Trophoblast cell (in vitro differentiated cells and primary cell): ENCODE results near the gene B3GNT4.

ENCODE experiments used
- DNase-seq, 2 donors: peaks; one replicate each; pipeline ENCODE4 v3.0.0-alpha.2; 2016
- H2AFZ ChIP-seq: 2 replicates; pipeline ENCODE4 v1.6.1; 2013; ENCODE audit warnings: low read length, moderate library complexity, mild to moderate bottlenecking; ENCODE audit not compliant: insufficient read depth, poor library complexity
- H2AK5ac ChIP-seq: 2 replicates; pipeline ENCODE4 v1.6.1; 2013; ENCODE audit warnings: mild to moderate bottlenecking, low read length
- H2BK120ac ChIP-seq: 2 replicates; pipeline ENCODE4 v1.6.1; 2013; ENCODE audit warnings: low read length, mild to moderate bottlenecking, moderate library complexity; ENCODE audit not compliant: insufficient read depth, poor library complexity
- H2BK12ac ChIP-seq: 2 replicates; pipeline ENCODE4 v1.6.1; 2013; ENCODE audit warnings: mild to moderate bottlenecking, low read length, moderate library complexity
- H2BK5ac ChIP-seq: 2 replicates; pipeline ENCODE4 v1.6.1; 2013; ENCODE audit warnings: low read length, low read depth, moderate library complexity, mild to moderate bottlenecking; ENCODE audit not compliant: poor library complexity
- H3K14ac ChIP-seq: 2 replicates; pipeline ENCODE4 v1.6.1; 2013; ENCODE audit warnings: mild to moderate bottlenecking, low read length
- H3K18ac ChIP-seq: 2 replicates; pipeline ENCODE4 v1.6.1; 2013; ENCODE audit warnings: mild to moderate bottlenecking, low read length
- H3K23ac ChIP-seq: 2 replicates; pipeline ENCODE4 v1.6.1; 2013; ENCODE audit warnings: low read length
- H3K27ac ChIP-seq: 2 replicates; pipeline ENCODE4 v1.5.1; 2013; ENCODE audit warnings: low read depth, mild to moderate bottlenecking, inconsistent platforms, low read length, moderate library complexity
- H3K27me3 ChIP-seq: 2 replicates; pipeline ENCODE4 v1.6.1; 2013; ENCODE audit warnings: inconsistent platforms, mild to moderate bottlenecking, low read length, moderate library complexity; ENCODE audit not compliant: insufficient read depth
- H3K36me3 ChIP-seq, 2 experiments: 1 replicate in 1 of 2; 2 replicates in 1 of 2; pipeline ENCODE4 v1.6.1; 2013; ENCODE audit warnings: low read length in 2 of 2, mild to moderate bottlenecking in 2 of 2, moderate library complexity in 1 of 2; ENCODE audit not compliant: insufficient read depth in 2 of 2, control insufficient read depth in 1 of 2
- H3K4ac ChIP-seq: 2 replicates; pipeline ENCODE4 v1.6.1; 2013; ENCODE audit warnings: low read depth, mild to moderate bottlenecking, low read length, moderate library complexity
- H3K4me1 ChIP-seq, 2 experiments: 1 replicate in 1 of 2; 2 replicates in 1 of 2; pipeline ENCODE4 v1.6.1; 2013; ENCODE audit warnings: low read length in 2 of 2, mild to moderate bottlenecking in 2 of 2, moderate library complexity in 1 of 2; ENCODE audit not compliant: insufficient read depth in 2 of 2, control insufficient read depth in 1 of 2
- H3K4me2 ChIP-seq: 2 replicates; pipeline ENCODE4 v1.6.1; 2013; ENCODE audit warnings: inconsistent platforms, mild to moderate bottlenecking, low read length, moderate library complexity
- H3K4me3 ChIP-seq: 2 replicates; pipeline ENCODE4 v1.5.1; 2013; ENCODE audit warnings: mild to moderate bottlenecking, low read depth, low read length, inconsistent platforms
- H3K79me1 ChIP-seq: one replicate; pipeline ENCODE4 v1.6.1; 2013; ENCODE audit warnings: low read length
- H3K79me2 ChIP-seq: 2 replicates; pipeline ENCODE4 v1.6.1; 2013; ENCODE audit warnings: low read length, mild to moderate bottlenecking; ENCODE audit not compliant: control insufficient read depth, insufficient read depth, poor library complexity
- H3K9ac ChIP-seq: 2 replicates; pipeline ENCODE4 v1.6.1; 2013; ENCODE audit warnings: mild to moderate bottlenecking, low read length
- H3K9me3 ChIP-seq: 2 replicates; pipeline ENCODE4 v1.6.1; 2013; ENCODE audit warnings: low read depth, mild to moderate bottlenecking, control low read depth, inconsistent platforms, low read length; ENCODE audit not compliant: insufficient read depth
- H4K12ac ChIP-seq: 2 replicates; pipeline ENCODE4 v1.6.1; 2013; ENCODE audit warnings: low read depth, mild to moderate bottlenecking, low read length, moderate library complexity
- H4K8ac ChIP-seq: 2 replicates; pipeline ENCODE4 v1.6.1; 2013; ENCODE audit warnings: low read depth, mild to moderate bottlenecking, low read length, moderate library complexity
- H4K91ac ChIP-seq: one replicate; pipeline ENCODE4 v1.6.1; 2013; ENCODE audit warnings: low read depth, mild to moderate bottlenecking, low read length, moderate library complexity
- WGBS: extraction: QIAGEN DNeasy Blood & Tissue Kit; methylation state at CpG from one replicate; pipeline ENCODE4 v1.1.7; 2013; ENCODE audit warnings: missing lambda C conversion rate; ENCODE audit not compliant: insufficient read length, insufficient coverage; ENCODE audit errors: extremely low coverage; 5-methylcytosine and 5-hydroxymethylcytosine counted together

B3GNT4 gene

GRCh38 chr12:122167356-122167925 lies 36.1 kb upstream of the B3GNT4 start:
- H3K23ac ChIP-seq, result no peak overlapping the region
- H2BK5ac ChIP-seq, result no peak overlapping the region
- H3K27ac ChIP-seq, result no peak overlapping the region
- no peak overlapping the region for H4K12ac ChIP-seq
- H2AK5ac ChIP-seq, result no peak overlapping the region
- H3K4ac ChIP-seq, result no peak overlapping the region
- H2BK12ac ChIP-seq, result no peak overlapping the region
- no CpG with 5 or more reads among the region's 10 CpGs for WGBS
- H3K9ac ChIP-seq, result no peak overlapping the region
- H3K79me2 ChIP-seq, result no peaks in the 10 kb centered on the region
- H2BK120ac ChIP-seq, result no peak overlapping the region
- H2AFZ ChIP-seq, result no peak overlapping the region
- no peak overlapping the region for H3K4me3 ChIP-seq
- H3K4me1 ChIP-seq, result no peaks in the 10 kb centered on the region
- H3K79me1 ChIP-seq, result no peaks in the 10 kb centered on the region
- no peaks in the 10 kb centered on the region for H3K36me3 ChIP-seq
- H4K8ac ChIP-seq, result no peak overlapping the region
- DNase-seq, result no peak
- no peaks in the 10 kb centered on the region for H3K9me3 ChIP-seq
- H3K18ac ChIP-seq, result no peak overlapping the region
- no peak overlapping the region for H4K91ac ChIP-seq
- H3K27me3 ChIP-seq, result no peaks in the 10 kb centered on the region
- no peak overlapping the region for H3K14ac ChIP-seq
- H3K4me2 ChIP-seq, result no peak overlapping the region

DNA sequence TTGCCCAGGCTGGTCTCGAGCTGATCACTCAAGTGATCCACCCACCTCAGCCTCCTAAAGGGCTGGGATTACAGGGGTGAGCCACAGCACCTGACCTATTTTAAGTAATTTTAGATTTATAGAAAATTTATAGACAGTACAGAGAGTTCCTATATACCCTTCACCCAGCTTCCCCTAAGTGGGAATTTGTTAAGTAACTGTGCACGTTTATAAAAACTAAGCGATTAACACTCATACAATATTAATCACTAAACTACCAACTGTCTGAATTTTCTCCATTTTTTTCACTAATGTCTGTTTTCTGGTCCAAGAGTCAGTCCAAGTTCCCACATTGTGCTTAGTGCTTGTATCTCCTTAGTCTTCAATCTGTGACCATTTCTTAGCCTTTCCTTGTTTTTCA lies 35.0 kb upstream of the B3GNT4 start:
- no peak overlapping the region for H3K18ac ChIP-seq
- DNase-seq, result no peak
- H2BK120ac ChIP-seq, result no peak overlapping the region
- H4K12ac ChIP-seq, result no peak overlapping the region
- H3K27ac ChIP-seq, result no peak overlapping the region
- no peaks in the 10 kb centered on the region for H3K79me2 ChIP-seq
- H4K91ac ChIP-seq, result no peak overlapping the region
- H3K4ac ChIP-seq, result no peak overlapping the region
- H3K79me1 ChIP-seq, result no peaks in the 10 kb centered on the region
- WGBS, result 100% methylated on average over 1 of the region's 3 CpGs
- H3K23ac ChIP-seq, result no peak overlapping the region
- no peak overlapping the region for H2BK5ac ChIP-seq
- no peak overlapping the region for H4K8ac ChIP-seq
- no peaks in the 10 kb centered on the region for H3K4me1 ChIP-seq
- no peaks in the 10 kb centered on the region for H3K36me3 ChIP-seq
- H3K27me3 ChIP-seq, result no peaks in the 10 kb centered on the region
- H3K9me3 ChIP-seq, result no peaks in the 10 kb centered on the region
- H3K4me3 ChIP-seq, result no peak overlapping the region
- H3K9ac ChIP-seq, result no peak overlapping the region
- no peak overlapping the region for H3K14ac ChIP-seq
- no peak overlapping the region for H2AK5ac ChIP-seq
- no peak overlapping the region for H3K4me2 ChIP-seq
- no peak overlapping the region for H2BK12ac ChIP-seq
- H2AFZ ChIP-seq, result no peak overlapping the region

DNA sequence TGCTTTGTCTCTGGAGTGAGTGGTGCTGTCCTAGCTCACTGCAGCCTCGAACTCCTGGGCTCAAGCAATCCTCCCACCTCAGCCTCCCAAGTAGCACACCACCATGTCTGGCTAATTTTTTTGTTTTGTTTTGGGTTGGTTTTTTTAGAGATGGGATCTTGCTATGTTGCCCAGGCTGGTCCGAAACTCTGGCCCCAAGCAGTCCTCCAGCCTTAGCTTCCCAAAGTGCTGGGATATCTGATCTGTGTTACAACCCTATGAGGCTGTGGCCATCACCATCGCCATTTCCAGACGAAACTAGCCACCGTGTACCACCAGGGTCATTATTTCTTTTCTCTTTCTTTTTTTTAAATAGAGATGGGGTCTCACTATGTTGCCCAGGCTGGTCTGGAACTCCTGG lies 32.1 kb upstream of the B3GNT4 start:
- Histone ChIP-seq H3K27ac (no peak overlapping the region), H3K23ac (no peak overlapping the region), H3K4me3 (no peak overlapping the region), H2AK5ac (no peak overlapping the region), H3K79me2 (no peaks in the 10 kb centered on the region), H3K79me1 (no peaks in the 10 kb centered on the region), H2BK5ac (no peak overlapping the region), H3K27me3 (no peaks in the 10 kb centered on the region), H4K8ac (no peak overlapping the region), H2BK12ac (no peak overlapping the region), H2BK120ac (no peak overlapping the region), H3K4ac (no peak overlapping the region), H3K9me3 (no peaks in the 10 kb centered on the region), H3K4me2 (no peak overlapping the region), H3K9ac (no peak overlapping the region), H3K4me1 (no peaks in the 10 kb centered on the region), H4K91ac (no peak overlapping the region), H4K12ac (no peak overlapping the region), H3K14ac (no peak overlapping the region), H3K18ac (no peak overlapping the region), H3K36me3 (no peaks in the 10 kb centered on the region), H2AFZ (no peak overlapping the region)
- no CpG with 5 or more reads among the region's 5 CpGs for WGBS
- DNase-seq, result no peak

DNA sequence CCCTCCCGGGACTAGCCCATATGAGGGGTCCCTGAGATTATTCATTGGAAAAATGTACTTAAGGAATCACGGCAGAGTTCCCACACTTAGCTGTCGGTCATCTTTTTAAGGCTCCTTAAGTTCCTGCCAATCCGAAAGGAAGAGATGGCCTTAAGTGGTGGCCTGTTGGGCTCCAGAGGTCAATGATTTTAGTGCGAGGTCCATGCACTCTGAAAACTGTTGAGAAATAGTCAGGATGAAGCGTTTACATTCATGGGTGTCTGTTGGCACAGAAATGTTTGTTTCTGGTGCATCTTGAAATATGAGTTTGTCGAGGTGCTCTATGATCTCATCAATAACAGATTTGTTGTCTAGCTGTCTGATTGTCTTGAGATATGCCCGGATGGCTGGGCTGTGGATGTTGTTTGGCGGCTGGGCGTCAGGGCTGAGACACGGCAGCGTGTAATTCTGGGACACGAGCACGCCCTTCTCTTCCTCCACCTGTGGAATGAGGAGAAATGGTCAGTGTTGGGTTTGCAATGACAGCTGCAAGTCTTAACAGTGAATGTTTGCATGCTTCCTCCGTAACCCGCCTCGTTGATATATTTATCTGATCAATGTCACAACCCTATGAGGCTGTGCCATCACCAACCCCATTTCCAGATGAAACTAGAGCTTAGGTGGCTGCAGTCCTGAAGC lies 31.1 kb upstream of the B3GNT4 start:
- Histone ChIP-seq H3K9ac (no peak overlapping the region), H3K18ac (no peak overlapping the region), H2AFZ (no peak overlapping the region), H4K12ac (no peak overlapping the region), H3K27me3 (no peaks in the 10 kb centered on the region), H2AK5ac (no peak overlapping the region), H4K8ac (no peak overlapping the region), H3K4ac (no peak overlapping the region), H3K14ac (no peak overlapping the region), H3K79me1 (no peaks in the 10 kb centered on the region), H2BK120ac (no peak overlapping the region), H3K36me3 (no peaks in the 10 kb centered on the region), H3K27ac (no peak overlapping the region), H3K23ac (no peak overlapping the region), H4K91ac (no peak overlapping the region), H3K4me1 (no peaks in the 10 kb centered on the region), H3K4me2 (no peak overlapping the region), H3K9me3 (no peaks in the 10 kb centered on the region), H2BK5ac (no peak overlapping the region), H3K4me3 (no peak overlapping the region), H3K79me2 (no peaks in the 10 kb centered on the region), H2BK12ac (no peak overlapping the region)
- DNase-seq, result no peak
- WGBS, result no CpG with 5 or more reads among the region's 17 CpGs
